ENCODE data around the gene CCDC93.
"Not testable (repeated sequence)": the region's sequence is repeated elsewhere in the genome, so short reads cannot be mapped to it uniquely, and the experiment has no call there.

The CCDC93 gene

DNA sequence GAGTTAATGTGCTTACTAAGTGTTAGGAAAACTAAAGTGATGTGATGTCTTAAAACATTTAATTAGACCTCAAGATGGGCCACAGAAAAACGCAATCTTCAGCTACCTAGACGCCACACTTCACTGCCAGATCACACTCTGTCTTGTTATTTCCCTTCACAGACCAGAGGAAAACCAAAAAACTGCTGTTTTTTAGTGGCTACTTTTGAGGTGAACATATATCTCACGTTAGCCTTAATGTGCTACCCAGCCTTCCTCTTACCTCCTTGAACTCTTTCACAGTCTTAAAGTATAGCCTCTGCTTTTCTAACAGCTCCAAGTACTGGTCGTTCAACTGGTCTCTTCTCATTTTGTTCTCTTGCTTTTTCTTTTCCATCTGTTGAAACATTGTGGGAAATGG is 83.1 kb downstream of the CCDC93 start:
- Histone ChIP-seq H3K36me3 (ENCODE audit: control insufficient read depth in 2 of 2, insufficient read depth in 1 of 2, low read length in 2 of 2) (peaks cover 11 to 66% of the 10 kb centered on the region in 2 experiments; a peak in 2 of 3 replicates), H3K9me3 (ENCODE audit: control insufficient read depth, insufficient read depth, low read depth, low read length) (no peaks in the 10 kb centered on the region), H3K4me3 (ENCODE audit: low read depth, low read length) (no peak overlapping the region), H3K4me1 (ENCODE audit: control insufficient read depth, insufficient read depth, low read length) (no peaks in the 10 kb centered on the region), H3K27ac (ENCODE audit: extremely low read depth, low read depth, low read length) (no peak overlapping the region)
- ChIA-PET POLR2A (no interaction called here), CTCF (interaction anchor here (0.7 to 2.3 kb wide), 2 partner anchors 10 to 73 kb away, joined by 3 to 8 read pairs; no protein-coding TSS in a partner anchor)
- TF ChIP-seq ZNF707 (tag by site-specific recombination; IDR thresholded peaks at IDR 0.05), result no peak

DNA sequence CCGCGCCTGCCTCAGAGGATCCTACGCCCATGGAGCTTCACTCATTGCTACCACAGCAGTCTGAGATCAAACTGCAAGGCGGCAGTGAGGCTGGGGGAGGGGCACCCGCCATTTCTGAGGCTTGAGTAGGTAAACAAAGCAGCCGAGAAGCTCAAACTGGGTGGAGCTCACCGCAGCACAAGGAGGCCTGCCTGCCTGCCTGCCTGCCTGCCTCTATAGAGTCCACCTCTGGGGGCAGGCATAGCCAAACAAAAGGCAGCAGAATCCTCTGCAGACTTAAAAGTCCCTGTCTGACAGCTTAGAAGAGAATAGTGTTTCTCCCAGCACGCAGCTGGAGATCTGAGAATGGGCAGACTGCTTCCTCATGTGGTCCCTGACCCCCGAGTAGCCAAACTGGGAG is 90.4 kb downstream of the CCDC93 start:
- H3K4me3 ChIP-seq (ENCODE audit: low read depth, low read length); POLR2A ChIA-PET; H3K4me1 ChIP-seq (ENCODE audit: control insufficient read depth, insufficient read depth, low read length); CTCF ChIA-PET; H3K9me3 ChIP-seq (ENCODE audit: control insufficient read depth, insufficient read depth, low read depth, low read length); H3K27ac ChIP-seq (ENCODE audit: extremely low read depth, low read depth, low read length): not testable (repeated sequence)
- H3K36me3 ChIP-seq (ENCODE audit: control insufficient read depth in 2 of 2, insufficient read depth in 1 of 2, low read length in 2 of 2), result peaks cover 10 to 51% of the 10 kb centered on the region in 2 experiments

DNA sequence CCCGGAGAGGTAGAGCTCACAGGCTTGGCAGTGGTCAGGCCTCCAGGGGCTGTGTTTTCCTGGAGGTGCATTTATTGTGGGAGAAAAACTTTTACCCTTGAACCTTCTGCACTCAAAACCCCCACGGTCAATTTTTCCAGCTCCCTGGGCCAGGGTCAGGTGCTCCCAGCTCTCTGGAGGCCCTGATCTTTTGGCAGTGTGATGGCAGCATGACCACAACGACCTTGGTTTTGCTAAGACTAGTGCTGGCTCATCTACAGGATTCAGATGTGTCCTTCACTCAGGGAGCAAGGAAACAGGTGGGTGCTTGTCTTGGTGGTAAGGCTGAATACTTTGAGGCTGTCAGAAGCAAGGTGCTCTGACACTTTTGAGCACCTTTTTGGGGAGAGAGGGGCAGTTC is 92.3 kb downstream of the CCDC93 start:
- no peaks in the 10 kb centered on the region for H3K9me3 ChIP-seq (ENCODE audit: control insufficient read depth, insufficient read depth, low read depth, low read length)
- ChIA-PET CTCF (no interaction called here), POLR2A (no interaction called here)
- no peak overlapping the region for H3K27ac ChIP-seq (ENCODE audit: extremely low read depth, low read depth, low read length)
- peaks cover 10 to 70% of the 10 kb centered on the region in 2 experiments for H3K36me3 ChIP-seq (ENCODE audit: control insufficient read depth in 2 of 2, insufficient read depth in 1 of 2, low read length in 2 of 2)
- H3K4me3 ChIP-seq (ENCODE audit: low read depth, low read length), result no peak overlapping the region
- no peaks in the 10 kb centered on the region for H3K4me1 ChIP-seq (ENCODE audit: control insufficient read depth, insufficient read depth, low read length)
- TF ChIP-seq, protein P1, sequence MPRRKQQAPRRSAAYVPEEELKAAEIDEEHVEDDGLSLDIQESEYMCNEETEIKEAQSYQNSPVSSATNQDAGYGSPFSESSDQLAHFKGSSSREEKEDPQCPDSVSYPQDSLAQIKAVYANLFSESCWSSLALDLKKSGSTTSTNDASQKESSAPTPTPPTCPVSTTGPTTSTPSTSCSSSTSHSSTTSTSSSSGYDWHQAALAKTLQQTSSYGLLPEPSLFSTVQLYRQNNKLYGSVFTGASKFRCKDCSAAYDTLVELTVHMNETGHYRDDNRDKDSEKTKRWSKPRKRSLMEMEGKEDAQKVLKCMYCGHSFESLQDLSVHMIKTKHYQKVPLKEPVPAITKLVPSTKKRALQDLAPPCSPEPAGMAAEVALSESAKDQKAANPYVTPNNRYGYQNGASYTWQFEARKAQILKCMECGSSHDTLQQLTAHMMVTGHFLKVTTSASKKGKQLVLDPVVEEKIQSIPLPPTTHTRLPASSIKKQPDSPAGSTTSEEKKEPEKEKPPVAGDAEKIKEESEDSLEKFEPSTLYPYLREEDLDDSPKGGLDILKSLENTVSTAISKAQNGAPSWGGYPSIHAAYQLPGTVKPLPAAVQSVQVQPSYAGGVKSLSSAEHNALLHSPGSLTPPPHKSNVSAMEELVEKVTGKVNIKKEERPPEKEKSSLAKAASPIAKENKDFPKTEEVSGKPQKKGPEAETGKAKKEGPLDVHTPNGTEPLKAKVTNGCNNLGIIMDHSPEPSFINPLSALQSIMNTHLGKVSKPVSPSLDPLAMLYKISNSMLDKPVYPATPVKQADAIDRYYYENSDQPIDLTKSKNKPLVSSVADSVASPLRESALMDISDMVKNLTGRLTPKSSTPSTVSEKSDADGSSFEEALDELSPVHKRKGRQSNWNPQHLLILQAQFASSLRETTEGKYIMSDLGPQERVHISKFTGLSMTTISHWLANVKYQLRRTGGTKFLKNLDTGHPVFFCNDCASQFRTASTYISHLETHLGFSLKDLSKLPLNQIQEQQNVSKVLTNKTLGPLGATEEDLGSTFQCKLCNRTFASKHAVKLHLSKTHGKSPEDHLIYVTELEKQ (tag by site-specific recombination; IDR thresholded peaks at IDR 0.05; ENCODE audit: borderline replicate concordance), result no peak
- no peak for TF ChIP-seq ZNF23 (tag by site-specific recombination; IDR thresholded peaks at IDR 0.05; ENCODE audit: borderline replicate concordance)
- TF ChIP-seq WT1 (tag by site-specific recombination; IDR thresholded peaks at IDR 0.05), result no peak
- TF ChIP-seq ZBTB48 (tag by site-specific recombination; IDR thresholded peaks at IDR 0.05), result no peak
- TF ChIP-seq ZFP3 (tag by site-specific recombination; IDR thresholded peaks at IDR 0.05; ENCODE audit: low read depth), result no peak
- no peak for TF ChIP-seq ZNF239 (tag by site-specific recombination; IDR thresholded peaks at IDR 0.05)
- no peak for TF ChIP-seq ZSCAN30 (tag by site-specific recombination; IDR thresholded peaks at IDR 0.05)
- TF ChIP-seq ZNF132 (tag by site-specific recombination; IDR thresholded peaks at IDR 0.05; ENCODE audit: borderline replicate concordance), result no peak
- no peak for TF ChIP-seq ZNF202 (tag by site-specific recombination; IDR thresholded peaks at IDR 0.05; ENCODE audit: borderline replicate concordance)
- no peak for TF ChIP-seq TCF7L2 (IDR thresholded peaks at IDR 0.05; ENCODE audit: borderline replicate concordance, low read depth, low read length)
- TF ChIP-seq ZNF776 (tag by site-specific recombination; IDR thresholded peaks at IDR 0.05; ENCODE audit: borderline replicate concordance), result no peak
- no peak for TF ChIP-seq ZNF830 (tag by site-specific recombination; IDR thresholded peaks at IDR 0.05; ENCODE audit: low read depth)
- TF ChIP-seq, protein P2, sequence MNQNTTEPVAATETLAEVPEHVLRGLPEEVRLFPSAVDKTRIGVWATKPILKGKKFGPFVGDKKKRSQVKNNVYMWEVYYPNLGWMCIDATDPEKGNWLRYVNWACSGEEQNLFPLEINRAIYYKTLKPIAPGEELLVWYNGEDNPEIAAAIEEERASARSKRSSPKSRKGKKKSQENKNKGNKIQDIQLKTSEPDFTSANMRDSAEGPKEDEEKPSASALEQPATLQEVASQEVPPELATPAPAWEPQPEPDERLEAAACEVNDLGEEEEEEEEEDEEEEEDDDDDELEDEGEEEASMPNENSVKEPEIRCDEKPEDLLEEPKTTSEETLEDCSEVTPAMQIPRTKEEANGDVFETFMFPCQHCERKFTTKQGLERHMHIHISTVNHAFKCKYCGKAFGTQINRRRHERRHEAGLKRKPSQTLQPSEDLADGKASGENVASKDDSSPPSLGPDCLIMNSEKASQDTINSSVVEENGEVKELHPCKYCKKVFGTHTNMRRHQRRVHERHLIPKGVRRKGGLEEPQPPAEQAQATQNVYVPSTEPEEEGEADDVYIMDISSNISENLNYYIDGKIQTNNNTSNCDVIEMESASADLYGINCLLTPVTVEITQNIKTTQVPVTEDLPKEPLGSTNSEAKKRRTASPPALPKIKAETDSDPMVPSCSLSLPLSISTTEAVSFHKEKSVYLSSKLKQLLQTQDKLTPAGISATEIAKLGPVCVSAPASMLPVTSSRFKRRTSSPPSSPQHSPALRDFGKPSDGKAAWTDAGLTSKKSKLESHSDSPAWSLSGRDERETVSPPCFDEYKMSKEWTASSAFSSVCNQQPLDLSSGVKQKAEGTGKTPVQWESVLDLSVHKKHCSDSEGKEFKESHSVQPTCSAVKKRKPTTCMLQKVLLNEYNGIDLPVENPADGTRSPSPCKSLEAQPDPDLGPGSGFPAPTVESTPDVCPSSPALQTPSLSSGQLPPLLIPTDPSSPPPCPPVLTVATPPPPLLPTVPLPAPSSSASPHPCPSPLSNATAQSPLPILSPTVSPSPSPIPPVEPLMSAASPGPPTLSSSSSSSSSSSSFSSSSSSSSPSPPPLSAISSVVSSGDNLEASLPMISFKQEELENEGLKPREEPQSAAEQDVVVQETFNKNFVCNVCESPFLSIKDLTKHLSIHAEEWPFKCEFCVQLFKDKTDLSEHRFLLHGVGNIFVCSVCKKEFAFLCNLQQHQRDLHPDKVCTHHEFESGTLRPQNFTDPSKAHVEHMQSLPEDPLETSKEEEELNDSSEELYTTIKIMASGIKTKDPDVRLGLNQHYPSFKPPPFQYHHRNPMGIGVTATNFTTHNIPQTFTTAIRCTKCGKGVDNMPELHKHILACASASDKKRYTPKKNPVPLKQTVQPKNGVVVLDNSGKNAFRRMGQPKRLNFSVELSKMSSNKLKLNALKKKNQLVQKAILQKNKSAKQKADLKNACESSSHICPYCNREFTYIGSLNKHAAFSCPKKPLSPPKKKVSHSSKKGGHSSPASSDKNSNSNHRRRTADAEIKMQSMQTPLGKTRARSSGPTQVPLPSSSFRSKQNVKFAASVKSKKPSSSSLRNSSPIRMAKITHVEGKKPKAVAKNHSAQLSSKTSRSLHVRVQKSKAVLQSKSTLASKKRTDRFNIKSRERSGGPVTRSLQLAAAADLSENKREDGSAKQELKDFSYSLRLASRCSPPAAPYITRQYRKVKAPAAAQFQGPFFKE (tag by site-specific recombination; IDR thresholded peaks at IDR 0.05; ENCODE audit: borderline replicate concordance), result no peak
